ENCODE measurements around the gene PDLIM4. TPM values are rescaled to one million over a fixed set of nuclear protein-coding genes. Genes with fewer than 3 reads are reported as not detected.
A peak's percentile ranks its signal among the peaks of the same experiment; 100 is the strongest.

PDLIM4 gene
- total RNA-seq, 2 experiments from 2014 or later: not detected

- H3K4me1 Mint-ChIP-seq: peaks cover 10% of the 10 kb centered on the region
- no peaks in the 10 kb centered on the region for H3K36me3 Mint-ChIP-seq (ENCODE audit: low read depth)
- H3K9me3 Mint-ChIP-seq: no peaks in the 10 kb centered on the region
- peaks cover 8% of the 10 kb centered on the region for H3K27me3 Mint-ChIP-seq
- H3K4me3 Mint-ChIP-seq: no peak overlapping the region
- CTCF ChIA-PET: interaction anchor here (0.7 kb wide), 1 partner anchor 13 kb away, joined by 3 read pairs; no protein-coding TSS in a partner anchor
- POLR2A ChIA-PET: no interaction called here
- H3K27ac Mint-ChIP-seq: no peak overlapping the region
- DNase-seq: peak; percentile 15
Observed at GRCh38 chr5:132267931-132268768, 10.7 kb downstream of the PDLIM4 start.

GRCh38 chr5:132268769-132269551 lies 11.5 kb downstream of the PDLIM4 start:
- Mint-ChIP-seq H3K4me1 (peaks cover 10% of the 10 kb centered on the region), H3K27me3 (peaks cover 13% of the 10 kb centered on the region), H3K4me3 (no peak overlapping the region), H3K36me3 (ENCODE audit: low read depth) (no peaks in the 10 kb centered on the region), H3K9me3 (no peaks in the 10 kb centered on the region), H3K27ac (no peak overlapping the region)
- ChIA-PET POLR2A (no interaction called here), CTCF (interaction anchor here (0.7 kb wide), 1 partner anchor 12 kb away, joined by 3 read pairs; no protein-coding TSS in a partner anchor)
- peak; percentile 11 for DNase-seq

DNA sequence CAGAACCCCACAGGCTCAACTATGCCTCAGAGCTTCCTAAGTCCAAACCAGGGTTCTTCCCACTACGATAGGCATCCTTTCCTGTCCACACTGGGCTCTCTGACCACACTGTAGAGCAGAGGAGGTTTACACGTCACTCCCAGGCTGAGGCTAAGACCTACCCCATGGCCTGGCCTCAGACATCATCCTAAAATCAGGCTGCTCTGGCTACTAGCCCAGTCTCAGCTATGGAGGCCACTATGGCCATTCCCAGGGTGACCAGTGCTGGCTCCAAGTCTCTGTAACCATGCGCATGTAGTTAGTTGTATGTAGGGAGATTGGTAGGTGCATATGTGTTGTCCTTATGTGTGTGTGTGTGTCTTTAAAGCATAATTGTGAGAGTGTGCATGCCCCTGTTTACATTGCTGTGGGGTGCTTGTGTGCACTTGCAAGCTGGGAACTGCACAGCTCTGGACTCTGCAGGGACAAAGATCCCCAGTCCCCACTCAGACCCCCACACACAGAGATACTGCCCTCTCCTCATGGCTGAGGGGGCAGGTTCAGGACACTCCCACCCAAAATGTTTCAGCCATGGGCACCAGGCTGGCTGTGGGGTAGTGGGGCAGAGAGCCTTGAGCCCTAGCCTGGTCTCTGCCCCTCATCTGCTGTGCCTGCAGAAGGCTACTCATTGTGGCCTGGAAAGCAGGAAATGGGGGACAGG lies 12.3 kb downstream of the PDLIM4 start:
- H3K27ac Mint-ChIP-seq: no peak overlapping the region
- H3K4me3 Mint-ChIP-seq: no peak overlapping the region
- peaks cover 10% of the 10 kb centered on the region for H3K4me1 Mint-ChIP-seq
- no peaks in the 10 kb centered on the region for H3K9me3 Mint-ChIP-seq
- H3K36me3 Mint-ChIP-seq (ENCODE audit: low read depth): no peaks in the 10 kb centered on the region
- POLR2A ChIA-PET: no interaction called here
- CTCF ChIA-PET: no interaction called here
- peaks cover 18% of the 10 kb centered on the region for H3K27me3 Mint-ChIP-seq
- DNase-seq: no peak

GRCh38 chr5:132270335-132270665 lies 12.8 kb downstream of the PDLIM4 start:
- Mint-ChIP-seq H3K4me1 (peaks cover 10% of the 10 kb centered on the region), H3K9me3 (no peaks in the 10 kb centered on the region), H3K4me3 (no peak overlapping the region), H3K36me3 (ENCODE audit: low read depth) (no peaks in the 10 kb centered on the region), H3K27ac (no peak overlapping the region), H3K27me3 (peaks cover 18% of the 10 kb centered on the region)
- ChIA-PET POLR2A (no interaction called here), CTCF (no interaction called here)
- DNase-seq: no peak

DNA sequence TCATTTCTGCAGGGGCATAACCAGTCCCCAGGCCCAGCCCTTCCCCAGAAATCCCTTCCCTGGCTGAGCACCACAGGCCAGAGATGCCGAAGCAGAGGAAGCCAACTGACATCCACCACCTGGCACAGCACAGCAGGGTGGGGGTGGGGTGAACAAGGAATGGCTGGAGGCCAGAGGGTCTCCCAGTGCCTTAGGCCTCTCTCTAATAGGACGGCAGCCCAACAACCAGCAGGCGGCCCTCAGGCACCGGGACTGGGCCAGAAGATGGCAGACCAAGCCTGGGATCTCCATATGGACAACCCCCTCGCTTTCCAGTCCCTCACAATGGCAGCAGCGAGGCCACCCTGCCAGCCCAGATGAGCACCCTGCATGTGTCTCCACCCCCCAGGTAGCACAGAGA lies 13.2 kb downstream of the PDLIM4 start:
- Mint-ChIP-seq H3K27ac (no peak overlapping the region), H3K27me3 (peaks cover 18% of the 10 kb centered on the region), H3K36me3 (ENCODE audit: low read depth) (no peaks in the 10 kb centered on the region), H3K4me3 (no peak overlapping the region), H3K4me1 (peaks cover 10% of the 10 kb centered on the region), H3K9me3 (no peaks in the 10 kb centered on the region)
- CTCF ChIA-PET: no interaction called here
- POLR2A ChIA-PET: no interaction called here
- DNase-seq: no peak

DNA sequence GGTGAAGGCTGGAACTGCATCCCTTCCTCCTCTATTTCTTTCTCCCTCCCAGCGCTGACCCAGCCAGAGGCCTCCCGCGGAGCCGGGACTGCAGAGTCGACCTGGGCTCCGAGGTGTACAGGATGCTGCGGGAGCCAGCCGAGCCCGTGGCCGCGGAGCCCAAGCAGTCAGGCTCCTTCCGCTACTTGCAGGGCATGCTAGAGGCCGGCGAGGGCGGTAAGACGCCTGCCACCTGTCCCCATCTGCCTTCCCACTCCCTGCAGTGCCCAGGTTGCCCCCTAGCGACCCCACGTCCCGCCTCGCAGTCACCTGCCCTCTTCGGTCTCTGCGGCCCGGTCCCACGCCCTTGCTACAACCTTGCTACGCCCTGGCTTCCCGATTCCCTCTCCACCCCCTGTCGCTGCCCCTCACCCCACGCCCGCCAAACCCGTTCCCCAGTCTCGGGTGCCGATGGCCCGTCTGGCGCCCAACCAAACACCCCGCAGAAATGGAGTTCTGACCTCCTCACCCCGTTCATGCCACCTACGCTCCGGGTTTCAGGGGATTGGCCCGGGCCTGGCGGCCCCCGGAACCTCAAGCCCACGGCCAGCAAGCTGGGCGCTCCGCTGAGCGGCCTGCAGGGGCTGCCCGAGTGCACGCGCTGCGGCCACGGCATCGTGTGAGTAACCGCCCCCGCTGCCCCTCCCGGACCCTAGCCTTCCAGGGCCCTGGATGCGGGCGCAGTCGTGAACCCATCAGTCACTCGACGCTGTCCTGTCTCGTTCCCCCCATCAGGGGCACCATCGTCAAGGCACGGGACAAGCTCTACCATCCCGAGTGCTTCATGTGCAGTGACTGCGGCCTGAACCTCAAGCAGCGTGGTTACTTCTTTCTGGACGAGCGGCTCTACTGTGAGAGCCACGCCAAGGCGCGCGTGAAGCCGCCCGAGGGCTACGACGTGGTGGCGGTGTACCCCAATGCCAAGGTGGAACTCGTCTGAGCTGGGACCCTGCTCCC lies 14.1 kb downstream of the PDLIM4 start:
- no peak overlapping the region for H3K4me3 Mint-ChIP-seq
- POLR2A ChIA-PET: no interaction called here

GRCh38 chr5:132272311-132273210 lies 15.1 kb downstream of the PDLIM4 start:
- Mint-ChIP-seq H3K36me3 (ENCODE audit: low read depth) (no peaks in the 10 kb centered on the region), H3K4me1 (peaks cover 10% of the 10 kb centered on the region), H3K9me3 (no peaks in the 10 kb centered on the region), H3K27ac (no peak overlapping the region), H3K27me3 (peaks cover 18% of the 10 kb centered on the region), H3K4me3 (no peak overlapping the region)
- POLR2A ChIA-PET: no interaction called here
- DNase-seq: peak; percentile 65
- CTCF ChIA-PET: interaction anchor here (0.6 to 2.1 kb wide), 9 partner anchors 8 to 352 kb away, joined by 3 to 8 read pairs (median 5); partner anchors contain the start of gene SLC22A5

More for the DNA sequence above, 14.1 kb downstream of the PDLIM4 start:
- Mint-ChIP-seq H3K4me1 (peaks cover 10% of the 10 kb centered on the region), H3K27me3 (peaks cover 18% of the 10 kb centered on the region), H3K27ac (no peak overlapping the region), H3K9me3 (no peaks in the 10 kb centered on the region), H3K36me3 (ENCODE audit: low read depth) (no peaks in the 10 kb centered on the region)
- DNase-seq: no peak
- CTCF ChIA-PET: interaction anchor here (0.6 to 2.1 kb wide), 8 partner anchors 9 to 353 kb away, joined by 3 to 8 read pairs (median 5); partner anchors contain the start of gene SLC22A5

DNA sequence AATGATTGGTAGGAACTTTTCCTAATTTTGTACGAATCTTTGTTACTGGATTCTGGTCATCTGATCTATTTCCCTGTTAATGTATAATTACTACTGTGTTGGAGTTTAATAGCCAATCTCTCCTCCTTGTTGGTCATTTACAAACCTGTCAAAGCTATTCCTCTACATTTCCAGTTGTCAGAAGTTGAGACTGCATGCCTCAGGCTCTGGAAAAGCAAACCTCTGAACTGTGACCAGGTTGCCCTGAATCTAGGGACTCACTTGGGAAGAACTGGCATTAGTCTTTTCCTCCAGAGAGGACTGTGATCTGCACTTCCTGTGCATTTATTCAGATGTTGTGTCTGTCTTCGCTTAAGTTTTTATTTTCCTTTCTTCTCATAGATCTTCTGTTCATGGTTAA lies 16.1 kb downstream of the PDLIM4 start:
- Mint-ChIP-seq H3K27ac (no peak overlapping the region), H3K4me1 (peaks cover 10% of the 10 kb centered on the region), H3K9me3 (no peaks in the 10 kb centered on the region), H3K27me3 (peaks cover 18% of the 10 kb centered on the region), H3K4me3 (no peak overlapping the region), H3K36me3 (ENCODE audit: low read depth) (no peaks in the 10 kb centered on the region)
- ChIA-PET CTCF (interaction anchor here (1.3 to 2.1 kb wide), 3 partner anchors 12 to 227 kb away, joined by 3 to 8 read pairs (median 5); no protein-coding TSS in a partner anchor), POLR2A (no interaction called here)
- no peak for DNase-seq

DNA sequence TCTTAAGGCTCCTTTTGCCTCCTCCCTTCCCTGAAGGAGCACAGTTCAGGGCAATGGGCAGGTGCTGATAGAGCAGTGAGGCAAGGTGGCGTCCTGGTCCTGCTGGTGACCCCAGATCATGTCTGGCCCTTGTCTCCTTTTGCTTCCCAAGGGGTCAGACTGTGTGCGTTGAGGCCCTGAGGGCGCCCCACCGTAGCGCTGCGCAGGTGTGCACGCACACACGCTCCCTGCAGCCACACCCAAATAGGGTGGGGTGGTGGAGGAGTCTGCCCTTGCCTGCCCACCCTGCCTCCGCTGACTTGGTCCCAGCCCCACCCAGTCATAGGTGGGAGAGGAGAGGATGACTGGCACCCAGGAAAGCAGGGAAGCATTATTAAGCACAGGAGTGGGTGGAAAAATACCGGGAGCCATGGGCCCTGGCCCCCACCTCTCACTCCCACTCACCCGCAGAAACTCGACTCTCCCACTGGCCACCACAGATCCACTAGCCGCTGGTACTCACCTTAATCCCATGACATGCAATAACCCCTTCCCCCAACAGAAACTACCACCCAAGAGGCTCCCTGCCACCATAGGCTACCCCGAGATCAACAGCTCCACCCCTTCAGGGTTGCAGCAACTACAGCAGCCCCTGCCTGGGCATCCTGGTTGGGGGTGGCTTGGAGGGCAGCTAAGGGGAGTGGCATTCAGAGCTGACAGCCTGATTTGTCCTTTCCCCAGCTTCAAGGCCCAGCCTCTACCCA lies 16.7 kb downstream of the PDLIM4 start:
- POLR2A ChIA-PET: no interaction called here
- H3K9me3 Mint-ChIP-seq: no peaks in the 10 kb centered on the region
- CTCF ChIA-PET: interaction anchor here (0.6 kb wide), 1 partner anchor 618 kb away, joined by 6 read pairs; no protein-coding TSS in a partner anchor
- no peak for DNase-seq
- no peaks in the 10 kb centered on the region for H3K36me3 Mint-ChIP-seq (ENCODE audit: low read depth)
- H3K4me1 Mint-ChIP-seq: peaks cover 10% of the 10 kb centered on the region
- H3K27ac Mint-ChIP-seq: no peak overlapping the region
- H3K27me3 Mint-ChIP-seq: peaks cover 18% of the 10 kb centered on the region
- H3K4me3 Mint-ChIP-seq: no peak overlapping the region

DNA sequence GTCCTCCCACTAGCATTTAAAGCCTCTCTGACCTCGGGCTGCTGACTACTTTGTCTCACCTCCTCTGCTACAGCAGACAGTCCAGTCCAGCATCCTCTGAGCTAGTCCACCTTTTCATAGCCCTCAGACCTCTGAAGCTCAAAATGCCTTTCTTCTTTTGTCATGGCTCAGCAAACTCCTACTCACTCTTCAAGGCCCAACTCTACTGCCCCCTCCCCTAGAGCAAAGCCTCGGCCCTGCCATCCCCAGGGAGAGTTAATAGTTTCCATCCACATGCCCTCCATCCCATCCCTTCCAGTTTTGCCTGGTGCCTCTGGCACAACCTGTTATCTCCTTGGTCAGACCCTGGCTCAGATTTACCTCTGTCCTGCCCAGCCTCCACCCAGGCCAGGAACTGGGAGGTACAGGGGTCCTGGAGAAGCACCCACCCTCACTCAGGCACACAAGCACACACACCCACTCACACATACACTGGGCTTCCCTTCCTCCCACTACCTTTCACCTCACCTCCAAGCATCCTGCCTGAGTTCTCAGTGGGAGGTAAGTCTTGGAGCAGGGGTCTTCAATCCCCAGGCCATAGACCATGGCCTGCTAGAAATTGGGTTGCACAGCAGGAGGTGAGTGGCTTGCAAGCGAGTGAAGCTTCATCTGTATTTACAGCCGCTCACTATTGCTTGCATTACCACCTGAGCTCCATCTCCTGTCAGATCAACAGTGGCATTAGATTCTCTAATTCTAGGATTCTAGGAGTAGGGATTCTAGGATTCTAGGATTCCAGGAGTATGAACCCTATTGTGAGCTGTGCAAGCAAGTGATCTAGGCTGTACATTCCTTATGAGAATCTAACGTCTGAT lies 18.1 kb downstream of the PDLIM4 start:
- no peak overlapping the region for H3K27ac Mint-ChIP-seq
- H3K36me3 Mint-ChIP-seq (ENCODE audit: low read depth): no peaks in the 10 kb centered on the region
- H3K27me3 Mint-ChIP-seq: peaks cover 23% of the 10 kb centered on the region
- DNase-seq: no peak
- H3K4me3 Mint-ChIP-seq: no peak overlapping the region
- H3K9me3 Mint-ChIP-seq: no peaks in the 10 kb centered on the region
- ChIA-PET CTCF (interaction anchor here (2.0 kb wide), 1 partner anchor 38 kb away, joined by 8 read pairs; no protein-coding TSS in a partner anchor), POLR2A (no interaction called here)
- H3K4me1 Mint-ChIP-seq: peaks cover 10% of the 10 kb centered on the region
